ENCODE data around the gene SPG7.
A peak's percentile ranks its signal among the peaks of the same experiment; 100 is the strongest.
"Not testable (repeated sequence)": the region's sequence is repeated elsewhere in the genome, so short reads cannot be mapped to it uniquely, and the experiment has no call there.

SPG7 gene

DNA sequence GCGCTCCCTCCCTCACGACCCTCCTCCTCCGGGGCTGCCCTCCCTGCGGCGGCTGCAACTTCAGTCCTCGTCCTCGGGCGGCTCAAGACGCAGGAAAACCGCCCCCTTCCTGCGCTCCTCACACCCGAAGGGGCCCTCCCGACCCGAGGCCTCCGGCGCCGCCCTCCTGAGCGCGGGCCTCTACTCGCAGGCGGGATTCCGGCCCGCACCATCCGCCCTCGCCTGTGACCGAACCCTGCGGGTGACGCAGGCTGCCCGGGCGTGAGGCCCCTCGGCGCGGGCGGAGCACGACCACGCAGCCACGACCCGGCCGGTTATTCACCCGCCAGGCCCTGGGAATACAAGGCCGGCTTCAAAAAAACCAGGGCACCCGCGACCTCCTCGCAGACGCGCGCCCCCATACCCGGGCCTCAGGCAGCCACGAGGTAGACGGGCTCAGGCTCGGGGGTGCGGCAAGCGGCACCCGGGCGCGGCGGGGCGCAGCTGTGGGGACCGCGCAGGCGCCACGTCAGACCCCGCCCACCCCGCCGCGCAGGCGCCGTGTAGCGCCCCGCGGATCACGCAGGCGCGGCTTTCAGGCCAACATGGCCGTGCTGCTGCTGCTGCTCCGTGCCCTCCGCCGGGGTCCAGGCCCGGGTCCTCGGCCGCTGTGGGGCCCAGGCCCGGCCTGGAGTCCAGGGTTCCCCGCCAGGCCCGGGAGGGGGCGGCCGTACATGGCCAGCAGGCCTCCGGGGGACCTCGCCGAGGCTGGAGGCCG lies at the start of gene SPG7:
Gene SPG7 (plus strand): TSS at position 570 of the 757 bp plus-strand sequence. CDS start 15 bp downstream, at position 585.
- intact Hi-C loops (cut with DNase I) = loop anchor here (1.0 to 5.0 kb wide), 2 partner anchors 18 to 49 kb away; partner anchors contain the start of gene ANKRD11
- peak; percentile 48 to 92 (median 83) for DNase-seq

DNA sequence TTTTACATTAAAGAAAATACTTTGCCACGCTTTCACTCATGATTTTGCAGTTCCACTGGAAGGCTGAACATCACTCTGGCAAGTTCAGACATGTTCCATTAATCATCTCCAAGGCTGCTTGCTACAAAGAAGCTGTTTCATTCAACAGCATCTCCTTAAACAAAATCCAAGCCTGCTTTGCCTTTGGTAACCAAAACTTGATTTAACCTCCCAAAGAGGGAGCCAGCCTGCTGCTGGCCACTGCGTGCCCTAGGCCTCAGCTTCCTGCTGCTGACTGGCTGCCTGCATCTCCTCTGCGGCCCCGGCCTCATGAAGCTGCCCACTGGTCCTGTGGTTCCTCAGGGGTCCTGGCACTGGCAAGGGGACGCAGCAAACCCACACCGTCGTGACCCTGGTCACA lies 49.7 kb upstream of the SPG7 start:
- no peak for DNase-seq
- intact Hi-C loops (cut with DNase I) = no loop called here

DNA sequence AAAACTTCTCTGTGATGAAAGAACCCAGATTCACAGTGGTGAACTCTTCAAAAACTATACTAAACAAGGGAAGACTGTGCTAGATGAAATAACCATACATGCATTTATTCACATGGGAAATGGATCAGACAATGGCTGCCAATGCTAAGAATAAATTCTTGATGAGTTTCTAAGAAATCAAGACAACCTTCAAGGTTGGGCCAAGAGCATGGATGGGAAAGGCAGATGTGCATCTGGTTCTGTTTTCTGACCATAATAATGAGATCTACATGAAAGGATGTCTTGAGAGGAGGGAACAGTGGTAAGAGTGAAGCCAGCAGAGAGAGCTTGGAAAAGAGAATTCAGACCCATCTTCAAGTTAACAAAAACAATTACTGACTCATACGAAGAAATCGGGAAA lies 49.2 kb upstream of the SPG7 start:
- DNase-seq = no peak
- intact Hi-C loops (cut with DNase I) = no loop called here

DNA sequence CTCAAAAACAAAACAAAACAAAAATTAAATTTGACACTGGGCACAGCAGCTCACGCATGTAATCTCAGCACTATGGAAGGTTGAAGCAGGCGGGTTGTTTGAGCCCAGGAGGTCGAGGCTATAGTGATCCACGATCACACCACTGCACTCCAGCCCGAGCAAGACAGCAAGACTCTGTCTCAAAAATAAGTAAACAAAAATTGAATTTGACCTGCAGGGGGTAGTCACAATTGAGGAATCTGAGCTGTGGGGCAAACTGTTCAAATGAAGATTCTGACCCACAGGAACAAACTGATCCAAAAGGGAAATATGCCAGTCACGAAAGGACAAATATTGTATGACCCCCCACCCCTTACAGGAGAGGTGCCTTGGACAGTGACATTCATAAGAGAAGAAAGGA lies 47.6 kb upstream of the SPG7 start:
- intact Hi-C loops (cut with DNase I) = no loop called here
- no peak for DNase-seq

DNA sequence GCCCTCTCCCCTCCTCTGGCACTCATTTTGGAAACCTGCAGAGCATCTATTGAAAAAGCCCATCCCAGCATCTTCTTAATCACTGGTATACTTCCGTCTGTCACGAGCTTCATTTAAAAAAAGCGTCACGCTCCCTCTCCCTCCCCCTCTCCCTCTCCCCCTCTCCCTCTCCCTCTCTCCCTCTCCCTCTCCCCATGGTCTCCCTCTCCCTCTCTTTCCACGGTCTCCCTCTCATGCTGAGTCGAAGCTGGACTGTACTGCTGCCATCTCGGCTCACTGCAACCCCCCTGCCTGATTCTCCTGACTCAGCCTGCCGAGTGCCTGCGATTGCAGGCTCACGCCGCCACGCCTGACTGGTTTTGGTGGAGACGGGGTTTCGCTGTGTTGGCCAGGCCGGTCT lies 46.3 kb upstream of the SPG7 start:
- DNase-seq; intact Hi-C loops (cut with DNase I): not testable (repeated sequence)

DNA sequence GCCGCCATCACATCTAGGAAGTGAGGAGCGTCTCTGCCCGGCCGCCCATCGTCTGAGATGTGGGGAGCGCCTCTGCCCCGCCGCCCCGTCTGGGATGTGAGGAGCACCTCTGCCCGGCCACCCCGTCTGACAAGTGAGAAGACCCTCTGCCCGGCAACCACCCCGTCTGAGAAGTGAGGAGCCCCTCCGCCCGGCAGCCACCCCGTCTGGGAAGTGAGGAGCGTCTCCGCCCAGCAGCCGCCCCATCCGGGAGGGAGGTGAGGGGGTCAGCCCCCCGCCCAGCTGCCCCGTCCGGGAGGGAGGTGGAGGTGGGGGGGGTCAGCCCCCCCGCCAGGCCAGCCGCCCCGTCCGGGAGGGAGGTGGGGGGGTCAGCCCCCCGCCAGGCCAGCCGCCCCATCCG lies 45.6 kb upstream of the SPG7 start:
- intact Hi-C loops (cut with DNase I); DNase-seq: not testable (repeated sequence)

DNA sequence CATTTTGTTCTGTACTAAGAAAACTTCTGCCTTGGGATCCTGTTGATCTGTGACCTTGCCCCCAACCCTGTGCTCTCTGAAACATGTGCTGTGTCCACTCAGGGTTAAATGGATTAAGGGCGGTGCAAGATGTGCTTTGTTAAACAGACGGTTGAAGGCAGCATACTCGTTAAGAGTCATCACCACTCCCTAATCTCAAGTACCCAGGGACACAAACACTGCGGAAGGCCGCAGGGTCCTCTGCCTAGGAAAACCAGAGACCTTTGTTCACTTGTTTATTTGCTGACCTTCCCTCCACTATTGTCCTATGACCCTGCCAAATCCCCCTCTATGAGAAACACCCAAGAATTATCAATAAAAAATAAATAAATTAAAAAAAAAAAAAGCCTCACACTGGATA lies 44.9 kb upstream of the SPG7 start:
- intact Hi-C loops (cut with DNase I); DNase-seq: not testable (repeated sequence)

DNA sequence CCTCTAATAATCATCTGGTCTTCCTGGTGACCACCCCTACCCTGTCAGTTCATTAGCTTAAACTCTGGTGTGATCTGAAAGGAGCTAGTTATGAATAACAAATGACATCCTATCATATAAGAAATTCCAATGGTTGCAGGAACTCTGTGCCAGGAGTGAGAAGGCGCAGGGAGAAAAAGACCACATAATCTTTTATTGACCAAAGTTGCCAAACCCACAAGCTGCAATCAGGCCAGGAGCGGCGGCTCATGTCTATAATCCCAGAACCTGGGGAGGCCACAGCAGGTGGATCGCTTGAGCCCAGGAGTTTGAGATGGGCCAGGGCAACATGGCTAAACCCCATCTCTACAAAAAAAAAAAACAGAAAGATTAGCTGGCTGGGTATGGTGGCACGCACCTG lies 41.3 kb upstream of the SPG7 start:
- intact Hi-C loops (cut with DNase I) = no loop called here
- DNase-seq = no peak

DNA sequence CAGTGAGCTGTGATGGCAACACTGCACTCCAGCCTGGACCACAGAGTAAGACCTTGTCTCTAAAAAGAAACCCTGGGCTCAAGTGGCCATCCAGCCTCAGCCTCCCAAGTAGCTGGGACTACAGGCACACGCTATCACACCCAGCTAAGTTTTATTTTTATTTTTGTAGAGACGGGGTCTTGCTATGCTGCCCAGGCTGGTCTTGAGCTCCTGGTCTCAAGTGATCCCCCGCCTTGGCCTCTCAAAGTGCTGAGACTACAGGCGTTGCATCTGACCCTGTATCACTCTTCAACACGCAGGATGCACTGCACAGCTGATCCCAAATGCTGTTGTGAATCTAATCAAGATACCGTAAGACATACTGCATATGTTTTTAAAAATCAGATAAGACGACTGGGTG lies 40.8 kb upstream of the SPG7 start:
- no peak for DNase-seq
- intact Hi-C loops (cut with DNase I) = no loop called here

DNA sequence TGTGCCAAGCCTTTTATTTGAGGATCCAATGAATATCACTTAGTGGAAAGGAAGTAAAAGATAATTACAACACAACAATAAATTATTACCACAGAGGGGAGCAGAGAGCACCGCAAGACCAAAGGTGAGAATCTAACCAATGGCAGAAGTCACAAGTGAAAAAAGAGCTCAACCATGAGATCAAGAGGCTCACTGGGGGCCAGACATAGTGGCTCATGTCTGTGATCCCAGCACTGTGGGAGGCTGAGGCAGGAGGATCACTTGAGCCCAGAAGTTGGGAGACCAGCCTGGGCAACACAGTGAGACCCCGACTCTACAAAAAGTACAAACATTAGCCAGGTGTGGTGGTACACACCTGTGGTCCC lies 35.5 kb upstream of the SPG7 start:
- intact Hi-C loops (cut with DNase I) = no loop called here

DNA sequence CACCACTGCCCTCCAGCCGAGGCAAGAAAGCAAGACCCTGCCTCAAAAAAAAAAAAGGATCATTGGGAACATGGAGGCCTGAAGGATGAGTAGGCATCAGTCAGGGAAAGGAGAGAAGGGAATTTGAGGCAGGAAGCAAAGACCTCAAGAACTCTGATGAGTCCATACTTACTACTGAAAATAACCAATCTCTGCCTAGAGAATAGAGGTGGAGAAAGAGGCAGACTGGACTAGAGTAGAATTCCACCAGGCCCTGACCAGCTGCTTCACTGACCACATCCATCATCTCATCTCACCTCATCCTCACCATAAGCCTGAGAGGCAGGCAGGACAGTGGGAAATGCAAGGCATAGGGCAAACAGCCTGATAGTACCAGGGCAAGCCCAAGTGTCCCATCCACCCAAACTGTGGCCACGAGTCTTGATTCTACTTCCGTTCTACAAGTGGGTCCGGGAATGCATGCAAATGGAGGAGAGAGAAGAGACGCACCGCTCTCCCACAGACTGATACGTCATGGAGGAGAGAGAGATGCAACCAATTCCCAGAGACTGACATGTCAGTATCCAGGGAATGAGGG lies 35.0 kb upstream of the SPG7 start:
- intact Hi-C loops (cut with DNase I) = no loop called here
- DNase-seq = no peak

More for the DNA sequence above, 35.5 kb upstream of the SPG7 start:
- no peak for DNase-seq

DNA sequence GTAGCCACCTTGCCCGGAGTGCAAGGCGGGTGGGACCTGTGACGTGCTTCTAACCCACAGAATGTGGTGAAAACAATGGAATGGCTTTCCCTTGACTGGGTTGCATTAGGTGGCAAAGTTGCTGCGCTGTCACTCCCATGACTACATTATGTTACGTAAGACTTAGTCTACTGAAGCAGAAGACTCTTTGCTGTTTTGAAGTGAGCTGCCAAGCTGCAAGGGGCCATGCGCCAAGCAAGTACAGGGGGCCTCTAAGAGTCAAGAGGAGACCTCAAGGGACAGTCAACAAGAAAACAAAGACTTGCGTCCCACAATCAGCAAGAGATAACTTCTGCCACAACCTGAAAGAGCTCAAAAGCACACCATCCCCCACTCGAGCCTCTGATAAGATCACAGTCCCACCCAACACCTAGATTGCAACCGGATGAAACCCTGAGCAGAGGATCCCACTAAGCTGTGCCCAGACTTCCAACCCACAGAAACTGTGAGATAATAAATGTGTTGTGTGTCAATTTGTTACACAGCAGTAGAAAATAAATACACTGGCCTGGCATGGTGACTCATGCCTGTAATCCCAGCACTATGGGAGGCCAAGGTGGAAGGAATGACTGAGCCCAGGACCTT lies 34.3 kb upstream of the SPG7 start:
- peak in 24 of 42 donors; percentile 12 to 69 (median 39) for DNase-seq
- intact Hi-C loops (cut with DNase I) = no loop called here

DNA sequence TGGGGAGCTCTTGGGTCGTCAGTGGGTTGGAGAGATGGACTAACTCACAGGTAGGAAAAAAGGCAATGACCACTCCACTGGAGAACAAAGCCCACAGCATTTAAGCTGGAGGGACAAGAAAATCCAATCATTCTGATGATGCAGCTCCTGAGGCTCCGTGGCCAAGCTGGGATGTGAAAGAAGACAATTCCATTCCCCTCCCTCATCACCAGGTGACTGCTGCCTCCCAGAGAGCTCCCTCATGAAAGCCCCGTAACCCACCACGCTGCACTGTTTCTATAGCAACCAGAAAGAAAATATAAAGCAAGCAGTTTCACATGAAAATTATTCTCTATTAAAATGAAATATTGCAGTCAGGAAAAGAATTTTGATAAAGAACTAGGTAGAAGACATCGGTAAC lies 33.1 kb upstream of the SPG7 start:
- peak in 10 of 42 donors; percentile 30 to 60 (median 38) for DNase-seq

DNA sequence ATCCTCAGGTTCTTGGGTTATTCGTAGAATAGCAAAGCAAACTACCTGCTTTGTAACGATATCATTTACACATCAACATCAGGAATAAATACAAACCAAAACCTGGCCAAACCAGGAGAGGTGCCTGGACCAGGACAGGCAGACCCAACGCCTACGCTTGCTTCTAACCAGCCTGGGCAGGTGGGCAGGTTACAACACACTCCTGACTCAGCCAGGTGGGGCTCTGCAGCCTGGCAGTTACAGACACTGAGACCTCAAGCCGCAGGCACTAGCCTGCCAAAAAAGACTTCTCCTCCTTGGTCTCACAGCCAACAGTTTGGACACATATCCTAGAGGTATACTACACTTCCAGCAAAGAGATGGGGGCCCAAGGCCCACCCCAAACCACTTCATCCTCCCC lies 31.8 kb upstream of the SPG7 start:
- DNase-seq = no peak
- intact Hi-C loops (cut with DNase I) = no loop called here

More for the DNA sequence above, 33.1 kb upstream of the SPG7 start:
- intact Hi-C loops (cut with DNase I) = no loop called here

DNA sequence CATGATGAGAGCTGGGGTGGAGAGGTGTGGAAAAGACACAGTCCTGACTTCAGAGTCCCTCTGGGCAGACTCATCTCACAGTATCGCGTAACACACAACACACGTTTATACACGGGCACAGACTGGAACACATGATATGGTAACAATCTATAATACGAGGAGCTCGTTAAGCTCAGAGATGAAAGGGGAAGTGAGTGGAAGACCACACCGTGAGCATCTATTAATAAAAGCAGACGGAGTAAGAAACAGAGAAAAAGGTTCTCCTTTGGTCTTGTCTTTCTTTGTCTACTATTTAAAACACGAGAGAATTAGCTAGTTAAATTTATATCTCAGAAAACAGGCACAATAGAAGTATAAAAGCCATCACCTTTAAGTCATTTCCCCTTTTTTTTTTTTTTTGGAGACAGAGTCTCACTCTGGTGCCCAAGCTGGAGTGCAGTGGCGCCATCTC lies 31.4 kb upstream of the SPG7 start:
- no peak for DNase-seq
- intact Hi-C loops (cut with DNase I) = no loop called here

DNA sequence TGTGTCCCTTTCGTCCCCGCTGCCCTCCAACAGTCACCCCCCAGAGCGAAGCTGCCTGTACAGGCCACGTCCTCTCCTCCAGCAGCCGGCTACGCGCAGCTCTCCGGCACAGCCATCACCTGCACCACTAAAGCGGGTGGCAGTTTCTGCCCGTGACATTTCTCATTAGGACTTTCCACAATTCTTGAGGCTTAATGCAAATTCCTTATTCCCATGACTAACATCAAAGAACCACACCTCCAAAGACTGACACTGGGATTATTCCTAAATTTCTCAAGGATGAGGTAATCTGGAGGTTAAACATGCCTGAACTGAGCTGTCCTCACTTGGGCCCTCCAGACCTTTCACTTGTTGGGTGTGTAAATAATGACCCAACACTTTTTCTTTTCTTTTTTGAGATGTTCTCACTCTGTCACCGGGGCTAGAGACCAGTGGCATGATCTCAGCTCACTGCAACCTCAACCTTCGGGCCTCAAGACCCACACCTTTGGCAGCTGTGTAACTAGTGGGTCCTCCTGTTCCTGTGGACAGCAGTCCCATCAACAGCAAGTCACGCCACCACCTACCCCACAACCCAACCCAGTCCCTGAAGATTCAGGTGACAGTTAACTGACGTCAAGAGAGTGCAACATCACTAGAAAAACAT lies 29.5 kb upstream of the SPG7 start:
- DNase-seq = no peak
- intact Hi-C loops (cut with DNase I) = no loop called here

DNA sequence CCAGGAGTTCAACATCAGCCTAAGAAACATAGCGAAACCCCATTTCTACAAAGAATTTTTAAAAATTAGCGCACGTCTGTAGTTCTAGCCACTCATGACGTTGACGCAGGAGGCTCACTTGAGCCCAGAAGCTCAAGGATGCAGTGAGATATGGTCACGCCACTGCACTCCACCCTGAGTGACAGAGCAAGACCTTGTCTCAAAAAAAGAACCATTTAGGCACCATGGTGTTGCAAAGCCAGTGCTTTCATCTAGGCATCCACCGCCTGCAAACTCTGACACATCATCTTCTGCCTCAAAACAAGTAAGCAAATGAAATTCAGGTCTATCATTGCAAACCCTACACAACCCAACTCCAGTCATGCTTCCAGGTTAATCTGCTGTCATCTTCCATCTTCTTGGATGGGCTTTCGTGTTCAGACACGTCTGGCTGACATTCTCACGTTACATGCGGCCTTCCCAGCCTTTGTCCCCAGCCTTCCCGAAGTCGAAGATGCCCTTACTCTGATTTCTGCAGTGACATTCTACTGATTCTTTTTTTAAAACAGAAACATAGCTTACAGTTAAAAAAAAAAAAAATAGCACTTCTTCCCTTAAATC lies 26.7 kb upstream of the SPG7 start:
- no peak for DNase-seq
- intact Hi-C loops (cut with DNase I) = no loop called here

DNA sequence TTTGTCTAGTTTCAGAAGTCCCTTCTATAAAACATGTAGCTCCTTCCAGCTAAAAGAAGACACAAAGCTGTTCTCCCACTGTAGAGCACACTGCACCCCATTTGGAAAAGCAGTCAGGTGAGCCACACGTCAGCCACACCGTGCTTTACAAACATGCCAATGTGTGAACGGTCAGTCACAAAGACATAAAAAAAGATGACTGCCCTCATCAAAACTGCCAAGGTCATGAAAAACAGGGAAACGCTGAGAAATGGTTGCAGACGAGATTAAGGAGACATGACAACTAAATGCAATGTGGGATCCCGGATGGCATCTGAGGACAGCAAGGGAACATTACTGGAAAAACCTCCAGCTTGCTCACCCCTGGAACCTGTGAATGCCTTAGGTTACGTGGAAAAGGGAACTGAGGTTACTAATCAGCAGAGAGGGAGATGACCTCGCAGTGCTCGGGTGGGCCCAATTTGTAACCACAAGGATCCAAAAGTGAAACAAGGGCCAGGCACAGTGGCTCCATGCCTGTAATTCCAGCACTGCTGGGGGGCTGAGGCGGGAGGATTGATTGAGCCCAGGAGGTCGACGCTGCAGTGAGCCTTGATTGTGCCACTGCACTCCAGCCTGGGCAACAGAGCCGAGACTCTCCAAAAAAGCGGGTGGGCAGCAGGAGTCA lies 25.9 kb upstream of the SPG7 start:
- intact Hi-C loops (cut with DNase I) = no loop called here
- DNase-seq = no peak

DNA sequence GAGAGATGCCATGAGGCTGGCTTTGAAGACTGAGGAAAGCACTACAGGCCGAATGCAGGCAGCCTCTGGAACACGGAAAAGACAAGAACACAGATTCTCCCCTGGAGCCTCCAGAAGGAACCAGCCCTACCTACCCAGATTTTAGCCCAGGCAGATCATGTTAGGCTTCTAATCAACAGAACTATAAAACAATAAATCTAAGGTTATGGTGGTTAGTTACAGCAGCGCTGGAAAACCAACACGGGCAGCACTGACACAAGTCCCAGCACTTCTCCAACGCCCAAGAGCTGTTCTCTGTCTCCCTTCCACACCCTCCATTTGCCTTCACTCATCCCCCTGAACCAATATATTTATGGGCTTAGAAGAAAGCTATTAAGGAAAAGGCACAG lies 25.4 kb upstream of the SPG7 start:
- intact Hi-C loops (cut with DNase I) = no loop called here
- no peak for DNase-seq
